Liver (tissue), 9 donors: ENCODE measurements around the gene THOC7. TPM values are rescaled to one million over a fixed set of nuclear protein-coding genes. Genes with fewer than 3 reads are reported as not detected.

Experiments used
- DNase-seq: peaks from one replicate; pipeline ENCODE4 v3.0.0-alpha.2; 2017; ENCODE audit warnings: low spot score
- H3K27ac ChIP-seq, 2 donors: one replicate each; pipeline ENCODE4 v1.7.0; 2013; ENCODE audit warnings: inconsistent platforms in 2 of 2, low read length in 2 of 2, control low read depth in 1 of 2, low read depth in 1 of 2, mild to moderate bottlenecking in 1 of 2
- H3K27me3 ChIP-seq, 4 donors: one replicate each; pipeline versions ENCODE4 v1.6.1 to v1.7.0; 2013; ENCODE audit warnings: low read length in 3 of 4, inconsistent platforms in 1 of 4, mild to moderate bottlenecking in 1 of 4, moderate library complexity in 1 of 4; ENCODE audit not compliant: control insufficient read depth in 4 of 4, insufficient read depth in 4 of 4
- H3K36me3 ChIP-seq, 4 donors: one replicate each; pipeline versions ENCODE4 v1.6.1 to v1.7.0; 2013; ENCODE audit warnings: low read length in 3 of 4, mild to moderate bottlenecking in 3 of 4, low read depth in 1 of 4, moderate library complexity in 1 of 4; ENCODE audit not compliant: control insufficient read depth in 4 of 4, insufficient read depth in 3 of 4
- H3K4me1 ChIP-seq, 4 donors: one replicate each; pipeline versions ENCODE4 v1.6.1 to v1.7.0; 2013; ENCODE audit warnings: low read length in 3 of 4, mild to moderate bottlenecking in 3 of 4, moderate library complexity in 1 of 4; ENCODE audit not compliant: control insufficient read depth in 4 of 4, insufficient read depth in 4 of 4
- H3K4me3 ChIP-seq, 3 donors: one replicate each; pipeline versions ENCODE4 v1.6.1 to v1.7.0; 2013; ENCODE audit warnings: low read length in 3 of 3, control low read depth in 1 of 3, low read depth in 1 of 3, mild to moderate bottlenecking in 1 of 3
- H3K9ac ChIP-seq, 2 donors: one replicate each; pipeline ENCODE4 v1.7.0; 2013; ENCODE audit warnings: low read length in 2 of 2, mild to moderate bottlenecking in 2 of 2, moderate library complexity in 2 of 2, control low read depth in 1 of 2, low read depth in 1 of 2
- H3K9me3 ChIP-seq, 4 donors: one replicate each; pipeline versions ENCODE4 v1.6.1 to v1.7.0; 2013; ENCODE audit warnings: low read length in 3 of 4; ENCODE audit not compliant: control insufficient read depth in 4 of 4
- ATF3 ChIP-seq: IDR thresholded peaks from 2 replicates; pipeline ENCODE4 v1.6.1; 2016; ENCODE audit warnings: antibody characterized with exemption
- EGR1 ChIP-seq, 2 donors: IDR thresholded peaks; 2 replicates each; pipeline ENCODE4 v1.6.1; 2016 to 2018; ENCODE audit warnings: antibody characterized with exemption in 2 of 2, low read depth in 2 of 2
- GABPA ChIP-seq, 2 donors: IDR thresholded peaks in 1 of 2; conservative IDR thresholded peaks in 1 of 2; 2 replicates each; pipeline ENCODE4 v1.6.1; 2016; ENCODE audit warnings: antibody characterized with exemption in 2 of 2, mild to moderate bottlenecking in 1 of 2, moderate library complexity in 1 of 2
- HNF4A ChIP-seq, 2 donors: conservative IDR thresholded peaks; 2 replicates each; pipeline ENCODE4 v1.6.1; 2016; ENCODE audit warnings: antibody characterized with exemption in 2 of 2, mild to moderate bottlenecking in 2 of 2
- HNF4G ChIP-seq: IDR thresholded peaks from 2 replicates; pipeline ENCODE4 v1.6.1; 2016; ENCODE audit warnings: antibody characterized with exemption
- JUND ChIP-seq, 2 donors: IDR thresholded peaks; 2 replicates each; pipeline ENCODE4 v1.6.1; 2016; ENCODE audit warnings: antibody characterized with exemption in 2 of 2
- MAX ChIP-seq: IDR thresholded peaks from 2 replicates; pipeline ENCODE4 v1.6.1; 2016; ENCODE audit warnings: antibody characterized with exemption
- NR2F2 ChIP-seq: IDR thresholded peaks from 2 replicates; pipeline ENCODE4 v1.6.1; 2016; ENCODE audit warnings: antibody characterized with exemption
- RAD21 ChIP-seq, 2 donors: IDR thresholded peaks; 2 replicates each; pipeline ENCODE4 v1.6.1; 2016; ENCODE audit warnings: antibody characterized with exemption in 2 of 2, mild to moderate bottlenecking in 2 of 2
- REST ChIP-seq: IDR thresholded peaks from 2 replicates; pipeline ENCODE4 v1.6.1; 2016; ENCODE audit warnings: antibody characterized with exemption, mild to moderate bottlenecking
- RXRA ChIP-seq, 2 donors: IDR thresholded peaks; 2 replicates each; pipeline ENCODE4 v1.6.1; 2017 to 2018; ENCODE audit warnings: antibody characterized with exemption in 2 of 2, mild to moderate bottlenecking in 1 of 2
- SP1 ChIP-seq: IDR thresholded peaks from 2 replicates; pipeline ENCODE4 v1.6.1; 2018; ENCODE audit warnings: antibody characterized with exemption, mild to moderate bottlenecking
- TAF1 ChIP-seq: conservative IDR thresholded peaks from 2 replicates; pipeline ENCODE4 v1.6.1; 2016; ENCODE audit warnings: antibody characterized with exemption, mild to moderate bottlenecking
- YY1 ChIP-seq: IDR thresholded peaks from 2 replicates; pipeline ENCODE4 v1.6.1; 2016; ENCODE audit warnings: antibody characterized with exemption, mild to moderate bottlenecking
- ZBTB33 ChIP-seq: IDR thresholded peaks from 2 replicates; pipeline ENCODE4 v1.6.1; 2016; ENCODE audit warnings: antibody characterized with exemption
- WGBS: extraction: QIAGEN DNeasy Blood & Tissue Kit; methylation state at CpG from one replicate; pipeline ENCODE4 v1.1.7; 2013; 5-methylcytosine and 5-hydroxymethylcytosine counted together
- polyA plus RNA-seq, 2 donors: library from polyadenylated mRNA; stranded (reverse) in 1 of 2; unstranded in 1 of 2; fragments of 200-250 nt in 1 of 2; fragments of >200 nt in 1 of 2; fragmentation: Nextera tagmentation in 1 of 2; extraction: Ambion mirVana in 1 of 2; gene quantifications; one replicate each; pipeline versions ENCODE4 v1.2.1 to v1.2.3, GENCODE V29; 2013 to 2015
- total RNA-seq, 2 donors: library from RNA; depleted of rRNA; stranded (reverse); fragments of >200 nt; gene quantifications; one replicate each; pipeline ENCODE4 v1.2.3, GENCODE V29; 2014
- donor health status: healthy.
- donor health status: healthy.
- donor health status: healthy.
- donor health status: healthy.
- donor health status: healthy.

THOC7 gene
- total and polyA plus RNA-seq, 4 donors: 11.7 to 38.6 (median 23.0) TPM

- TF ChIP-seq ZBTB33 (no peak), GABPA (IDR thresholded peaks at IDR 0.05 in 1 of 2, conservative IDR thresholded peaks at IDR 0.05 in 1 of 2) (no peak), YY1 (no peak), NR2F2 (no peak), RAD21 (IDR thresholded peaks at IDR 0.05) (no peak)
Observed at GRCh38 chr3:63910001-63910400, 46.4 kb upstream of the THOC7 start (continued).

GRCh38 chr3:63909431-63909830, 45.8 kb upstream of the THOC7 start:
- WGBS: 75% methylated on average over 2 of the region's 2 CpGs
- H3K9me3 ChIP-seq: no peaks in the 10 kb centered on the region

More at GRCh38 chr3:63909431-63909830, 45.8 kb upstream of the THOC7 start:
- H3K9ac ChIP-seq: no peak overlapping the region
- peaks cover 7 to 28% (median 21%) of the 10 kb centered on the region in 4 donors for H3K4me1 ChIP-seq
- H3K36me3 ChIP-seq: peaks cover 0 to 4% (median 0%) of the 10 kb centered on the region in 4 donors
- no peaks in the 10 kb centered on the region for H3K27me3 ChIP-seq
- TF ChIP-seq HNF4A (conservative IDR thresholded peaks at IDR 0.05): no peak
- no peak for TF ChIP-seq JUND (IDR thresholded peaks at IDR 0.05)
- no peak for TF ChIP-seq EGR1 (IDR thresholded peaks at IDR 0.05; ENCODE audit: low read depth in 2 of 2)
- no peak for TF ChIP-seq YY1
- no peak for TF ChIP-seq RAD21 (IDR thresholded peaks at IDR 0.05)
- no peak for TF ChIP-seq RXRA (IDR thresholded peaks at IDR 0.05)
- TF ChIP-seq GABPA (IDR thresholded peaks at IDR 0.05 in 1 of 2, conservative IDR thresholded peaks at IDR 0.05 in 1 of 2): no peak
- TF ChIP-seq NR2F2: no peak
- no peak for TF ChIP-seq SP1
- no peak for TF ChIP-seq REST
- TF ChIP-seq ATF3: no peak
- no peak for TF ChIP-seq HNF4G
- no peak for TF ChIP-seq TAF1
- no peak for TF ChIP-seq MAX
- no peak overlapping the region for H3K4me3 ChIP-seq
- H3K27ac ChIP-seq: no peak overlapping the region
- DNase-seq: no peak
